ENCODE results near the gene FOXRED2. TPM values are rescaled to one million over a fixed set of nuclear protein-coding genes. Genes with fewer than 3 reads are reported as not detected.

FOXRED2 gene
- polyA plus RNA-seq, 10 donors, result 15.5 to 25.3 (median 19.7) TPM

DNA sequence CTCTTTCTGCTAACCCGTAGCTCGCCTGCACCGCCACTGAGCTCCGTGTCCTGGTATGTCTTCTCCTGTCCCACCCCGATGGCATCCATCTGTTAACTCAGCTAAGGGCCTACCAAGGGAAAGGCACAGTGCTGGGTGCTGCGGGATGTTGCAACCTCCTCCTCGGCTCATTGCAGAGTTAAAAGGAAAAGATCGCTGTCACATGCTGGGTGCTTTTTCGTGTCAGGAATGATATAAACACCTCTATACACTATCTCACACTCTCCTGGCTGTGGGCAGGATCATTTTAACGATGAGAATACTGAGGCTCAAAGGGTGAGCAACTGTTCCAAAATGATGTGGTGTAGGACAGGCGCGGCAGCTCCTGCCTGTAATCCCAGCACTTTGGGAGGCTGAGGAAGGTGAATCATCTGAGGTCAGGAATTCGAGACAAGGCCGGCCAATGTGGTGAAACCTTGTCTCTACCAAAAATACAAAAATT is 35.5 kb downstream of the FOXRED2 start:
- no peak for DNase-seq

GRCh38 chr22:36470994-36471331 is 35.9 kb downstream of the FOXRED2 start:
- DNase-seq, result no peak

- peak; percentile 79 to 89 (median 85) for DNase-seq
Observed at GRCh38 chr22:36470162-36470993, 36.5 kb downstream of the FOXRED2 start.

DNA sequence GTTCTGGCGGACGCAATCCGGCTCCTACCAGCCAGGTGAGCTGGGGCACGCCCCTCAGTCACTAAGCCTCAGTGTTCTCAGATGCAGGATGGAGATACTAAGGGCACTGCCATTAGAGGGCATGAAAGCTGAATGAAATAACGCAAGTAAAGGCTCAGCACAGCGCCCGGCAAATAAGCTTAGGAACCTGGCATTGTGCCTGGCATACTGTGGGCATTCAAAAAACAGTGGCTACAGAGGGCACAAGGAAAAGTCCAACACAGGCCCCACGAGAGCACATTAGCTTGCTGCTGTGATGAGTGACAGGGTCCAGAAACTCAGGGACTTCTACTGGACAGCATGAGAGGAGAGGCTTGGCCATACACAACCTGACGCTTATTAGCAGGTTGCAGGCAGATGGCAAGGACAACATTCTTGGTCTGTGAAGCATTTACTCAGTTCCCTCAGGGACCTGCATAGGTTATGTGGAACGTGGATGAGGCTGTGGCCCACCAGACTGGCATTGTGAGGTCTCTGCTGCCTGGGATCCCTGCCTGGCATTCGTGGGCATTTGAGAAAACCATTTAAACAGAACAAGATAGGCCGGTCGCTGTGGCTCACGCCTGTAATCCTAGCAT is 37.6 kb downstream of the FOXRED2 start:
- DNase-seq, result no peak

DNA sequence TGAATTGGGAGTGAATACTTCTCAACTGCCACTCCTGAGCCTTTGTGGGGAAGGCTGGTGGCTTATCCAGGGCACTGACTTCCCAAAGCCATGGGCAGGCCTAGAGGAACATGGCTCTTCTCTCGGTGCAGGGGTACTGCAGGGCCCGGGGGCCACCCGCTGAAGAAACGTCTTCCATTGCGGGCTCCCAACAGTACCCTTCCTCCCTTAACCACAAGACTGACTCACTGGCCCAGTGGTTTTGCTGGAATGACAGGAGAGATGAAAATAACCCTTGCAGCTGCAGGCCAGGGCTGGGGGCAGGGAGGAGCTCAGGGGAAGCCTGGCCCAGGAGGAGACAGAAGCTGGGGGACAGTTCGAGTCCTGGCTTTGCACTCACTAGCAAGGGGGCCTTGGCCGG is 38.9 kb downstream of the FOXRED2 start:
- peak in 1 of 3 donors; percentile 93 for DNase-seq

- DNase-seq, result peak in 1 of 3 donors; percentile 75
Observed at GRCh38 chr22:36467042-36467810, 39.6 kb downstream of the FOXRED2 start.

GRCh38 chr22:36466258-36466657 is 40.6 kb downstream of the FOXRED2 start:
- DNase-seq, result no peak

DNA sequence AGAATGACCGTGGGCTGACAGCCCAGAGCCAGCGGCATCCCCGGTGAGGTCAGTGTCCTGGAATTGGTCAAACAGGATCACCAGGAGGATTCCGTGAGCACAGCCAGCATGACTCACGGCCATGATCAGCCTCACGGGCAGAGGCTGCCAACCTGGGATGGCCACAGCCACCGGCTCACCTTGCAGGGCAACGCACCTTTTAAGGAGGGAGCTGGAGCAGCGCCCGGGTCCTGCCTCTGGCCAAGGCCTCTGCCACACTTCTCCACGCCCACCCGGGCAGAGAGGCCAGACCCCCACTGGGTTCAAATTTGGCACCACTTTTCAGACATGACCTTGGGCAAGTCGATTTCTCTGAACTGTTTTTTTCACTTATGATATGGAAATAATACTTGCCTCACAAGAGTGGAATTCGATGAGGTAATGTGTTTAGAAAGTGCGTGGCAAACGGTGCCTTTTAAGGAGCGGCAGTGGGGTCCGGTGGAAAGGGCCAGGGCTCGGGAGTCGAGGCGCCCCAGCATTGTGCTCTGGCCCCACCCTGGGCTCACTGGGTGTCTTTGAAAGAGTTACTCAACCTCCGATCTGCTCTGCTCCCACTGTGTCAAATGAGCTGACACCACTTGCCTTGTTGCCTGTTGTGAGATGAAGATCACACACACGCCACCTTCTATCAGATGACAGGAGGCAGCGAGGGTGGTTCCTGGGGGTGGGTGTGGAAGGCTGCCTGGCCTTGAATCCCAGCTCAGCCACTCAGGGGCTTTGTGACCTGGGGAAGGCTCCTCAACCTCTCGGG is 41.4 kb downstream of the FOXRED2 start:
- peak in 1 of 3 donors; percentile 66 for DNase-seq

DNA sequence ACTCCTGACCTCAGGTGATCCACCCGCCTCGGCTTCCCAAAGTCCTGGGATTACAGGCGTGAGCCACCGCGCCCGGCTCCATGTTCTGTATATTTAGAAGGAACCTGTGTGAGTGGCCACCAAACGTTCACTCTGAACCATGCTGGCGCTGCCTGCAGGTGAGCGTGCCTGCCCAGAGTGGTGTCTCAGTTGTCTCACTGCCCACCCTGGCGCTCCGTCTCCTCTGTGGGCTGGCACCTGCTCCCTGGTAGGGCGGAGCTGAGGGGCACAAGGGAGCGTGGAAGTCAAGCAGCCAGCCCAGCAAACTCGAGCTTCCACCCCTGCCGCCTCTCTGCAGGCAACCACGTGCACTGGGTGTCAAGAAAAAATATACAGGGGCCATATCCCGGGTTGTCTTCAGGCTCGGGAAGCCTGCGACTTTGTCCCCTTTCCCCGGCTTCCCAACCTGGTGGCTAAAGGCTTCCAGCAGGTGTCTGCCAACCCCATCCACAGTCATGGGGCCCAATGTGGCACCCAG is 42.1 kb downstream of the FOXRED2 start:
- no peak for DNase-seq

- DNase-seq, result no peak
Observed at GRCh38 chr22:36463783-36464184, 43.1 kb downstream of the FOXRED2 start.

- peak in 1 of 3 donors; percentile 84 for DNase-seq
Observed at GRCh38 chr22:36461665-36462649, 44.9 kb downstream of the FOXRED2 start.

DNA sequence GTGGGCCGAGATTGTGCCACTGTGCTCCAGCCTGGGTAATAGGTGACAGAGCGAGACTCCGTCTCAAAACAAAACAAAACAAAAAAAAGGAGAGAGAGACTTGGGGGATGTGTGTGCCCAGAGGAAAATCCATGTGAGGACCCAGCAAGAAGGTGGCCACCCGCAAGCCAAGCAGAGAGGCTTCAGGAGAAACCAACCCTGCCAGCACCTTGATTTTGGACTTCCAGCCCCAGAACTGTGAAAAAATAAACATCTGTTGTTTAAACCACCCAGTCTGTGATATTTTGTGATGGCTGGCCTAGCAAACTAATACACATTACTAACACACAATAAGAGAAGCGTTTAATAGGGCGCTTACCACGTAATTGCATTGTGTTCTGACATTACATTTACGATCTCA is 46.6 kb downstream of the FOXRED2 start:
- no peak for DNase-seq

- DNase-seq, result no peak
Observed at GRCh38 chr22:36457688-36458450, 49.0 kb downstream of the FOXRED2 start.

DNA sequence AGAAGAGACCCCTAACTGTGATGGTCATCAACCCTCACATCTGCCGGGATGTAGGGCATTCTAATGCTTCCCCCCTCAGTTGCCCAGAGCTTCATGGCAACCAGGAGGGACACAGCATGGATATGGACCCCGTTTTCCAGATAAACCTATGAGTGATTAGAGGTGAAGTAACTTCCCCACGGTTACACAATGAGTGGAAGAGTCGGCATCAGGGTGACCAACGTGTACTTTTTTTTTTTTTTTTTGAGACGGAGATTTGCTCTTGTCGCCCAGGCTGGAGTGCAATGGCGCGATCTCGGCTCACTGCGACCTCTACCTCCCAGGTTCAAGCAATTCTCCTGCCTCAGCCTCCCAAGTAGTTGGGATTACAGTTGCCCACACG is 50.4 kb downstream of the FOXRED2 start:
- DNase-seq, result no peak

- no peak for DNase-seq
Observed at GRCh38 chr22:36455571-36456463, 51.0 kb downstream of the FOXRED2 start.

DNA sequence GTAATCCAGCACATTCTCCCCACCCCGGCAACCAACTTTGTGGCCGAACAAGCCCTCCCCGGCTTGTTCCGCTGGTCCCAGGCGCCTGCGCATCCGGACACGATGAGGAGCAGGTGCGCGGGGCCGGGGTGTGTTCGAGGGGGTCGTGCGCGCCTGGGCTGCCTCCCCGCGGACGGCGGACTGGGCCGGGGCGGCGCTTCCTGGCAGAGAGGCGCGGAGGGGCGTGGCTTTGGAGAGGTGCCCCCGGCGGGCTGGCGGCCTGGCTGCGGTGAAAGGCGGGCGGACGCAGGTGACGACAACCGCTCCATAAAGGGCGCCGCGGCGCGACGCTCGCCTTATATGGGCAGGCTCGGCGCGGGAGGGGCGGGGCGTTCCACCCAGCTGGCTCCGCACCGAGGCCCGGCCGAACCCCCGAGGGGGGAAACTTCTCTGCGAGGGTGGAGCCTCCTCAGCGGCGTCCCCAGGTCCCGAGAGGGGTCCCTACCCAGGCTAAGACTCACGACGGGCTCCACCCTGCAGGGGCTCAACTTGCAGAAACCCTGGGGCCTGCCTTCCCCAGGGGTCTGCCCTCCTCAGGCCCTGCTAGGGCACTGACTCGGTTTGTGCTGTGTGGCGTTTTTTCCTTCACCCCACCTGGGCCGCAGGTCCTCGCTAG is 51.8 kb downstream of the FOXRED2 start:
- DNase-seq, result peak; percentile 82 to 90 (median 85)

DNA sequence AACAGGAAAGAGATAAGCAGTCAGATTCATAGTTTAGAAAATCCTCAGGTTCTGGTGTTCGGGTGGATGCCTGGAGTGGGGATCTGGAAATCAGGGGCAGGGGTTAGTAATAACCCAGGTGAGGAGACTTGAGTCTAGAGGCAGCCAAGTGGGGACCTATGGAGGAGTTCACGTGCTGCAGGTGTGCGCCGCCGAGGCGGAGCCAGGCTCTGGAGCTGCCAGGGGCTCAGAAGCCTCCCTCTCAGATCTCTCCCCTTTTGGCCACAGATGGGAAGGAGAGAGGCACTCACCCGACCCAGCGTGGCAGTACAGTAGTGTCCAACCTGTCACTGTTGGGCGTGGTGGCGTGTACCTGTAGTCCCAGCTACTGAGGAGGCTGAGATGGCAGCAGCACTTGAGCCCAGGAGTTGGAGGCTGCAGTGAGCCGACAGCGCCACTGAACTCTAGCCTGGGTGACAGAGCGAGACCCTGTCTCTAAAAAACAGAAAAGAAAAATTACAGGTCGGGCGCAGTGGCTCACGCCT is 52.9 kb downstream of the FOXRED2 start:
- DNase-seq, result no peak

Measured in muscle of back (tissue), 11 donors.